HG02623 (cell line): ENCODE results near the gene MARCOL.

ENCODE experiments used
- ATAC-seq: cut with Tn5 transposase; IDR thresholded peaks from one replicate; pipeline ENCODE4 v1.9.1; 2021; ENCODE audit warnings: moderate library complexity; ENCODE audit not compliant: unreplicated experiment

The MARCOL gene, protein sequence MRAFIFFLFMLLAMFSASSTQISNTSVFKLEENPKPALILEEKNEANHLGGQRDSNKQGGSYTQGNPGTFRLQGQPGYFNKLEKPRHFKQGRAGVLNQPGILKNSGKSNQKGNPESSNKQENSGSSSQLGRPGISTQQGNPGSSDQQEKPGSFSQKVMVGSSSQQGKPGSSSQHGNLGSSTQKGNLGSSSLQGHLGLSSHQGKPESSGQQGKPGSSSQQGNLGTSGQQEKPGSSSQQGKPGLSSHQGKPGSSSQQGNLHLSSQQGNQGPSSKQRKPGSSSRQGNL

DNA sequence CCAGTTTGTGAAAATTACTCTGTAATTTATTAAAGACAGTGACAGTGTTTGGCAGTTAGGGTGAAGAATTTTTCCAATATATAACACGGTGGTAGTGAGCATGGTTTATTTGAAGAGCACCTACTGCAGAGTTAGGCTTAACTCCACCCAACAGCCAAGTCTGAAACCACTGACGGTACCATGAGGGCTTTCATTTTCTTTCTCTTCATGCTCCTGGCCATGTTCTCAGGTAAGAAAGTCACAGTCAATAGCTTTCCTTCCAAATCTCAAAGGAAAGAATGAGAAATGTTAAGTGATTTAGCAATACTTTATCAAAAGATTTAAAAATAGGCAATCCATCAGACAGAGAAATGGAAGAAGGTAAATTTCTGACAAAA is at the start of gene MARCOL:
Gene MARCOL (plus strand): TSS at position 108 of the 377 bp plus-strand sequence. CDS start 73 bp downstream, at position 181.
- ATAC-seq: no peak

DNA sequence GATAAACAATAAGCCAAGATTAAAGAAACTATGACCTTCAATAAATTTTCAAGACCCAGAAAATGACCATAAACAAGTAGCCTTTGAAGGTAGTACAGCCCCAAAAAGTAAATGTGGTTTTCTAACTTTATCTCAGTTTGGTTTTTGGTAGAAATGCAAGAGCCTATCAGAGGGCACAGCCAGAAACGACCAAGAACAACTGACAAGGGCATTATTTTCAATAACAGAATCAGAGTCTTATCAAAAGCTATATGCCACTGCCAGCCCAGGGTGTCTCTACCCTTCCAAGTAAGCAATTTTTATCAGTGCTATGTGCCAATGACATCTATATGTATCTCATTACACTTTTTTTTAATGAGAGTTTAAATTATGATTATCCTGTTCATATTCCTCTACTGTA is 47.3 kb upstream of the MARCOL start:
- no peak for ATAC-seq

DNA sequence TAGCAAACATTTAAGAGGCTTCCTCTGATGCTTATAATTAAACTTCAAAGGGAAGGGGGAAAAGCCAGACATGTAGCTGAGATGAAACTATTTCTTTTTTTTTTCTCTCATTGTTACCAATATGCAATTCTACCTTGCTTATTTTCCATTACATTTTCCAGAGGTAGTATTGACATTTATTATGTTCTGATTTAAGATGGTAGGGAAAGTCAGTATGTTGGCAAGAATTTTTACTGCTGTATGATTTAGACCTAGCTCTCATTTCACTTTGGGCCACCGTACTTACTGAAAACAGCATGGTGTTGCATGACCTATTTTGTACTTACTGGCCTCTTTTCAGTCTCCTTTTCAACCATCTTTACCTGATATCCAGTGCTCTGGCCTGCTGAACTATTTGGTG is 45.1 kb upstream of the MARCOL start:
- no peak for ATAC-seq

DNA sequence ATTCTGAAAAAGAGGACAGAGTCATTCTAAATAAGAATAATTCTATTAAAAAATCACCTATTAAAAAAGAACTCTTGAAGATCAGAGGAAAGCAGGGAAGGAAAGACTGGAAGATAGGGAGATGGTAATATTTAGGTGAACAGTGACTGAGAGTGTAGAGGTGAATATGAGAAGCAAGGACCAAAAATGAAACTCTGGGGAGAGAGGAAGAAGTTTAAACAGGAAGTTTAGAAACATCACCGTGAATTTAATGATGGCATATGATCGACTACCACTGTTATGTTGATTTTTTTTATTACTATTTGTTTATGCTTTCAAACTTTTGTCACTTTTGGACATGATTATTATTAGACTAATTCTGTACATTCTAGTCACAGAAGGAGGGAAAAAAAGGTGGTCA is 37.2 kb upstream of the MARCOL start:
- no peak for ATAC-seq

DNA sequence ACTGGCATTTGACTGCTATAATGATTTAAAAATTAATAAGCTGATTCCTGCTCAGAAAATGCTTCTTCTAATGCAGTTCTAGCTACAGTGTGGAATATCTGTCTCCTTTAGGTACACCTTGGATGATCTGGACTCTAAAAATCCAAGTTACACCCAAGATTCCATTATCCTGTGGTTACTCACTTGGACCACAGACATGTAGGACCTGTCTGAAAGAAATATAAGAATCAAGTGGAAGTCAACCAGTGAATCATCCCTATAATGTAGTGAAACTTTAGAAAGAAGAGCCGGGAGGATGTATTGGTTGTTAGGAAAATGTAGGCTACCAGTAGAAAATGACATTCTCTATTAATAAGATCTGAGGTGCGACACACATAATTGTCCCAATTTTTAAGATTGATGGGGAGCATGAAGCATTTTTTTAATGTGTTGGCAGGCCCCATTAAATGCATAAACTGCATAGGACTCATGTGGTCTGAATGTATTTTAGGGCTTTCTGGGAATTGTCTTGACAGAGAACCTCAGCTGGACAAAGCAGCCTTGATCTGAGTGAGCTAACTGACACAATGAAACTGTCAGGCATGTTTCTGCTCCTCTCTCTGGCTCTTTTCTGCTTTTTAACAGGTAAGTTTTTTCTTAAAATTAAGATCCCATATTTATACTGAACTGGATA is 35.7 kb upstream of the MARCOL start, which contains the start of gene SPINK6:
Gene SPINK6 (plus strand): TSS at position 512 of the 673 bp plus-strand sequence. CDS start 55 bp downstream, at position 567.
- no peak for ATAC-seq

- no peak for ATAC-seq
Measured at GRCh38 chr5:148205044-148205806, 33.1 kb upstream of the MARCOL start.

GRCh38 chr5:148205865-148206264 is 32.5 kb upstream of the MARCOL start:
- no peak for ATAC-seq

DNA sequence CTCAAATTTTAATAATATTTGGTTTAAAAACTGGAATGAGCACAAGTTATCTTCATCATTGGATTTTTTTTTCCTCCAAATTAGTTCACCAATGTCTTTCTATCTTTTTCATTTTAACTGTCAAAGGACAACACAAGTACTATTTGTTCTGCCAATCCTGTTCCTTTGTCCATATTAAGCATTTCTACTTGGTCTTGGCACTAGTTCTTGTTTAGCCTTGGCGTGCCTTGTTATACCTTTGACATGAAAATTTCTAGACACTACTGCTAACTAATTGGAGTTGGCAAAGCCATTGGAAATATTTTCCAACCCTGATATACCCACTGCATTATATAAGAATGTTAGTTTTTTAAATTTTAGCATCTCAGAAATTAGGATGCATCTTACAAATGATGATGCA is 31.7 kb upstream of the MARCOL start:
- ATAC-seq: no peak

GRCh38 chr5:148208226-148208625 is 30.1 kb upstream of the MARCOL start:
- ATAC-seq: no peak

DNA sequence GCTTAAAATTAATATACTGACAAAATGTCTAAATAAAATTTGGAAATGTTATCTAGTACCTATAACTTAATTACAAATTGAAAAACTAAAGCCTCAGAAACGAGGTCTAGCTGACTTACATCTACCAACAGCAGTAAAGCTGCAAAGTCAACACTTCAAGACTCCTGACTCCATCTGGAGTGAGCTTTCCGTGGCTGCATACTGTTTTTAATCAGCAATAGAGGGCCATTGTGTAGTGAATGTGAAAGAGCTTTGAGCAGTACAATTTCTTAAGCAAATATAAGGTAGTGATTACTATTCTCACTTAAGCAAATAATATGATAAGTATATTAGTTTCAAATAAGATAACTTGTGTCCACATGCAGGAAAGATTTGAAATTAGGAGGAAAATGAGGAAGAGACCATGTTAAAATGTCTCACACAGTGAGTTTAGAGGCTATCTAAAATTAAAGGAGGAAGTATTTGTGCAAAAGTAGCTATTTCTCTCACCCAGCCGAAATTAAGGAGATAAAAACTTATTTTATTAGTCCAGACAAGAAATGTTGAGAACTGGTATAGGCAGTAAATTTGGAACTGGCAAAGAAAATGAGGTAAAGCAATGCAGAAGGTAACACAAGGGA is 29.1 kb upstream of the MARCOL start:
- ATAC-seq: no peak

- ATAC-seq: no peak
Measured at GRCh38 chr5:148214665-148215185, 23.6 kb upstream of the MARCOL start.

- no peak for ATAC-seq
Measured at GRCh38 chr5:148221508-148221907, 16.8 kb upstream of the MARCOL start.

- ATAC-seq: no peak
Measured at GRCh38 chr5:148224117-148224742, 14.1 kb upstream of the MARCOL start.

DNA sequence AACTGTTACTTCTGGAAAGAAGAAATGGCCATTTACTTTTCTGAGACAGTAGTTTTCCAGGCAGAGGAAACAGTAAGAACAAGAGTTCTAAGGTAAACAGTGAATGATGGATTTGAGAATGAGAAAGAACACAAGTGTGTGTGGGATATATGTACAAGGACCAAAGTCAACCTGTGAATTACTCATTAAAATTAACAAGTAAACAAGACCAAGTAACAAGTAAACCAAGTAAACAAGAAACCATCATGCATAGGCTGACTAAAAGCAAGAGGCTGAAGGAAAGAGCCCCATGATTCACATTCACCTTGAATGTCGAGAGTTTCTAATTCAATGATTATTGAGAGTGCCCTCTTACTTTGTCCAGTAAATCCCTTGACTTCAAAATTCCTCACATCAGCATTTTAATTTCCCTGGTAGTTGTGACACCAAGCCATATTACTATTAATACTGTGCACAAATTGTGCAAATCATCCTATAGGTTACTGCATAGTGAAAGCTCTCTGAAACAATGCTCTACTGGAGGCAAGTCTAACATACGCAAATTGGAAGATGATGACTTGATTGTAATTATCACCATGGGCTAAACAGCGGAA is 9.8 kb upstream of the MARCOL start:
- no peak for ATAC-seq

DNA sequence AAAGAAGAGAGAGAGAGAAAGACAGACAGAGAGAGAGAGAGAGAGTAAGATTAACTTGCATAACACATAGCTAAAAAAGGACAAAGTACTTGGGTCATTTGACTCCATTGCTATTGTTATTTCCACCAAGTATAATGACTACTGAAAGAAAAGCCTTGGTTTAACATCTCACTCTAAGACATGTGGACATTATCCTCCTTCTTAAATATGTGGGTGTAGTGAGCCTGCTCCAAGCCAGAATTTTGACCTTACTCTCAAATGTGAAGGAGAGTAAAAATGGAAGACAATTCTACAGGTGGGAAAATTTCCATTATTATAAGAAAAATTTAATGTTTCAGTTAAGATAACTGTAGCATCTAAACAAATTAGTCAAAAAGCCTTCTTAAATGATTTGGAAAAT is 8.5 kb upstream of the MARCOL start:
- no peak for ATAC-seq

DNA sequence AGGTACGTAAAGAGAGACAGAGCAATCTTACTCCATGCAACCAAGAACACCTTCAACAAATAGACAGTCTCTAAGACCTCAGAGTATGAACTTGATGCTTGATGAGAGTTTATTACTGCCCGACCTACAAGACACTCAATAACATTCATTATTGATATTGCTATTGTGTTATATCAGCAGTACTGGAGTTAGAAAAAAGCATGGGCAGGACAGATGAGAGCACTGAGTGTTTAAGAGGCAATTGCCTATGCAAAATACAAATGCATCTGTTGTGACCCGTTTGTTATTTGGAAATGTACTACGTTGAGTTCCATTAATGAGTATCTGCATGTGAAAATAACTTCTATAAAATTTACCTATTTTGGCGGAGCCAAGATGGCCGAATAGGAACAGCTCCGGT is 8.1 kb upstream of the MARCOL start:
- no peak for ATAC-seq

DNA sequence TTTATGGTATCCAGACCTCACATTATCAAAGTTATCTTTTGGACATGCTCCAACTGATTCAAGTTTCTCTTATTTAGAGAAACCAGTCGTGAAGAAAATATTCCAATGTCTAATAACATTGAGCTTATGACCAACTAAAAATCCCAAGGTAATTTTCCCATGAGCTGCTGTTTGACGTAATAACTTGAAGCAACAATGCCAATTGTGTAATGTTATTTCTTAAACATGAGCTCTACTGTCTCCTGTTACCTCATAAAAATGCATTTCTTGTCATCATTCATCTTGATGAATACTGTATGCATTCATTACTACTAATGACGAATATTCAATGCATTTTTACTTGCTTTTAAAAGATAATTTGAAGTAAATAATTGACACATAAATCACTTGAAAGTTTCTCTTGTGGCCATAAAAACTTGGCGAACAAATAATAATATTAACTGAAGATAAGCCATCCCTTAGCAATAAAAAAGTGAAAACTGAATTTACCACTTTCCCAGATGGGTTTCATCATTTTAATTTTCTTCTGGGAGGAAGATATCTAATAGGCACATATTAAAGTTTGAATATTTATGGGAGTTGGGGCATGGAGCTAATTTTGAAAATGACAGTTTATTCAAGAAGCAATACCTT is 424 bp upstream of the MARCOL start:
- ATAC-seq: no peak

- no peak for ATAC-seq
Measured at GRCh38 chr5:148248894-148249293, 10.6 kb downstream of the MARCOL start.

- no peak for ATAC-seq
Measured at GRCh38 chr5:148255456-148255855, 17.1 kb downstream of the MARCOL start.

GRCh38 chr5:148259288-148259687 is 21.0 kb downstream of the MARCOL start:
- no peak for ATAC-seq
